Measurements from ENCODE around the gene YDJC. TPM values are rescaled to one million over a fixed set of nuclear protein-coding genes. Genes with fewer than 3 reads are reported as not detected.

Gene YDJC
- total RNA-seq, 1 donor from 2014 or later, result 18.4 TPM

- Mint-ChIP-seq H3K36me3 (ENCODE audit: low read depth) (no peaks in the 10 kb centered on the region), H3K4me1 (peaks cover 5% of the 10 kb centered on the region), H3K9me3 (no peaks in the 10 kb centered on the region), H3K27me3 (ENCODE audit: low read depth) (no peaks in the 10 kb centered on the region), H3K4me3 (no peak overlapping the region), H3K27ac (ENCODE audit: unreplicated experiment) (peak overlapping the region; percentile 35)
- no peak for DNase-seq (ENCODE audit: low read depth, low spot score)
- no peak for TF ChIP-seq CTCF (conservative IDR thresholded peaks at IDR 0.05)
Observed at GRCh38 chr22:21635771-21636510, 6.1 kb upstream of the YDJC start.

GRCh38 chr22:21634844-21635243 lies 5.0 kb upstream of the YDJC start:
- DNase-seq (ENCODE audit: low read depth, low spot score), result no peak
- TF ChIP-seq CTCF (conservative IDR thresholded peaks at IDR 0.05), result no peak
- Mint-ChIP-seq H3K36me3 (ENCODE audit: low read depth) (no peaks in the 10 kb centered on the region), H3K27ac (ENCODE audit: unreplicated experiment) (no peak overlapping the region), H3K9me3 (no peaks in the 10 kb centered on the region), H3K4me1 (peaks cover 5% of the 10 kb centered on the region), H3K27me3 (ENCODE audit: low read depth) (no peaks in the 10 kb centered on the region), H3K4me3 (peak overlapping the region; percentile 41)

- no peak for DNase-seq (ENCODE audit: low read depth, low spot score)
- peaks cover 5% of the 10 kb centered on the region for H3K4me1 Mint-ChIP-seq
- TF ChIP-seq CTCF (conservative IDR thresholded peaks at IDR 0.05), result no peak
- H3K27ac Mint-ChIP-seq (ENCODE audit: unreplicated experiment), result no peak overlapping the region
- no peaks in the 10 kb centered on the region for H3K36me3 Mint-ChIP-seq (ENCODE audit: low read depth)
- no peaks in the 10 kb centered on the region for H3K9me3 Mint-ChIP-seq
- no peaks in the 10 kb centered on the region for H3K27me3 Mint-ChIP-seq (ENCODE audit: low read depth)
- no peak overlapping the region for H3K4me3 Mint-ChIP-seq
Observed at GRCh38 chr22:21634081-21634480, 4.3 kb upstream of the YDJC start.

- H3K9me3 Mint-ChIP-seq, result no peaks in the 10 kb centered on the region
- H3K27me3 Mint-ChIP-seq (ENCODE audit: low read depth), result no peaks in the 10 kb centered on the region
- DNase-seq (ENCODE audit: low read depth, low spot score), result no peak
- TF ChIP-seq CTCF (conservative IDR thresholded peaks at IDR 0.05), result no peak
- no peak overlapping the region for H3K27ac Mint-ChIP-seq (ENCODE audit: unreplicated experiment)
- no peaks in the 10 kb centered on the region for H3K36me3 Mint-ChIP-seq (ENCODE audit: low read depth)
- peaks cover 5% of the 10 kb centered on the region for H3K4me1 Mint-ChIP-seq
- no peak overlapping the region for H3K4me3 Mint-ChIP-seq
Observed at GRCh38 chr22:21633481-21633880, 3.7 kb upstream of the YDJC start.

- Mint-ChIP-seq H3K27me3 (ENCODE audit: low read depth) (peaks cover 2% of the 10 kb centered on the region), H3K4me1 (peaks cover 10% of the 10 kb centered on the region), H3K27ac (ENCODE audit: unreplicated experiment) (no peak overlapping the region), H3K36me3 (ENCODE audit: low read depth) (peaks cover 5% of the 10 kb centered on the region), H3K4me3 (no peak overlapping the region), H3K9me3 (no peaks in the 10 kb centered on the region)
- DNase-seq (ENCODE audit: low read depth, low spot score), result no peak
- TF ChIP-seq CTCF (conservative IDR thresholded peaks at IDR 0.05), result no peak
Observed at GRCh38 chr22:21632931-21633330, 3.1 kb upstream of the YDJC start.

All from neural crest cell (in vitro differentiated cells).